CD14-positive monocyte (primary cell): ENCODE measurements around the gene PNKP. TPM values are rescaled to one million over a fixed set of nuclear protein-coding genes. Genes with fewer than 3 reads are reported as not detected.

Source experiments
- DNase-seq, 3 donors: peaks; one replicate each; pipeline ENCODE4 v3.0.0-alpha.2; 2011 to 2022
- H2AFZ ChIP-seq: 2 replicates; pipeline ENCODE4 v1.6.0; 2012; ENCODE audit warnings: mild to moderate bottlenecking, low read depth, low read length, inconsistent platforms; ENCODE audit not compliant: insufficient read depth, poor library complexity, severe bottlenecking
- H3K27ac ChIP-seq, 2 donors: 1 replicate in 1 of 2; 2 replicates in 1 of 2; pipeline ENCODE4 v1.5.1; 2012 to 2013; ENCODE audit warnings: low read length in 2 of 2, control low read depth in 1 of 2, inconsistent platforms in 1 of 2, low read depth in 1 of 2, mild to moderate bottlenecking in 1 of 2
- H3K27me3 ChIP-seq, 2 donors: one replicate each; pipeline versions ENCODE4 v1.6.0 to v1.6.1; 2011 to 2013; ENCODE audit warnings: low read length in 2 of 2; ENCODE audit not compliant: control insufficient read depth in 2 of 2, insufficient read depth in 2 of 2
- H3K36me3 ChIP-seq, 2 donors: replicated peaks in 1 of 2; 1 replicate in 1 of 2; 2 replicates in 1 of 2; pipeline versions ENCODE4 v1.5.1 to v1.6.1; 2012 to 2013; ENCODE audit warnings: low read length in 2 of 2, control low read depth in 1 of 2, inconsistent platforms in 1 of 2, mild to moderate bottlenecking in 1 of 2; ENCODE audit not compliant: insufficient read depth in 2 of 2, control insufficient read depth in 1 of 2
- H3K4me1 ChIP-seq, 2 donors: 1 replicate in 1 of 2; 2 replicates in 1 of 2; pipeline versions ENCODE4 v1.5.1 to v1.6.1; 2012 to 2013; ENCODE audit warnings: low read length in 2 of 2, control low read depth in 1 of 2, inconsistent platforms in 1 of 2, mild to moderate bottlenecking in 1 of 2, moderate library complexity in 1 of 2; ENCODE audit not compliant: insufficient read depth in 2 of 2, control insufficient read depth in 1 of 2
- H3K4me2 ChIP-seq: replicated peaks from 2 replicates; pipeline ENCODE3; 2012; ENCODE audit warnings: low read length, moderate library complexity, mild to moderate bottlenecking; ENCODE audit not compliant: poor library complexity, severe bottlenecking; ENCODE audit errors: extremely low read depth
- H3K4me3 ChIP-seq, 3 experiments: fragments of 200-600 bp in 1 of 3; sonication (generic) in 1 of 3; replicated peaks in 1 of 3; 1 replicate in 2 of 3; 2 replicates in 1 of 3; pipeline ENCODE4 v1.5.1; 2011 to 2013; ENCODE audit warnings: low read length in 3 of 3, mild to moderate bottlenecking in 3 of 3, control low read depth in 2 of 3, low read depth in 2 of 3, inconsistent platforms in 1 of 3, moderate library complexity in 1 of 3
- H3K79me2 ChIP-seq: 2 replicates; pipeline ENCODE4 v1.6.0; 2012; ENCODE audit warnings: mild to moderate bottlenecking, control low read depth, inconsistent platforms, low read length, moderate library complexity; ENCODE audit not compliant: insufficient read depth
- H3K9ac ChIP-seq: 2 replicates; pipeline ENCODE4 v1.6.0; 2017; ENCODE audit warnings: low read length, mild to moderate bottlenecking; ENCODE audit not compliant: insufficient read depth, poor library complexity, severe bottlenecking
- H3K9me3 ChIP-seq, 2 donors: replicated peaks in 1 of 2; 1 replicate in 1 of 2; 2 replicates in 1 of 2; pipeline versions ENCODE4 v1.5.1 to v1.6.1; 2012 to 2013; ENCODE audit warnings: low read length in 2 of 2, control low read depth in 1 of 2; ENCODE audit not compliant: control insufficient read depth in 1 of 2, insufficient read depth in 1 of 2
- H4K20me1 ChIP-seq: 2 replicates; pipeline ENCODE4 v1.6.0; 2012; ENCODE audit warnings: mild to moderate bottlenecking, low read length, control low read depth, moderate library complexity; ENCODE audit not compliant: insufficient read depth
- H3K27ac Mint-ChIP-seq, 7 donors: one replicate each; pipeline ENCODE4 v1.8.0; 2020; ENCODE audit warnings: mild to moderate bottlenecking in 7 of 7, mixed read lengths in 7 of 7, moderate library complexity in 6 of 7, inconsistent platforms in 2 of 7
- H3K27me3 Mint-ChIP-seq, 3 donors: one replicate each; pipeline ENCODE4 v1.8.0; 2021 to 2022; ENCODE audit warnings: low read depth in 3 of 3, mild to moderate bottlenecking in 3 of 3, mixed read lengths in 3 of 3, moderate library complexity in 3 of 3, inconsistent platforms in 1 of 3
- H3K36me3 Mint-ChIP-seq, 2 donors: one replicate each; pipeline ENCODE4 v1.8.0; 2020; ENCODE audit warnings: mixed read lengths in 2 of 2, inconsistent platforms in 1 of 2, mild to moderate bottlenecking in 1 of 2
- H3K4me1 Mint-ChIP-seq: one replicate; pipeline ENCODE4 v1.8.0; 2020; ENCODE audit warnings: mild to moderate bottlenecking, mixed read lengths
- H3K4me3 Mint-ChIP-seq, 2 donors: one replicate each; pipeline ENCODE4 v1.8.0; 2020; ENCODE audit warnings: mild to moderate bottlenecking in 2 of 2, mixed read lengths in 2 of 2, moderate library complexity in 1 of 2
- H3K9me3 Mint-ChIP-seq, 7 donors: one replicate each; pipeline ENCODE4 v1.8.0; 2020 to 2022; ENCODE audit warnings: mixed read lengths in 7 of 7, mild to moderate bottlenecking in 6 of 7, moderate library complexity in 6 of 7, inconsistent platforms in 2 of 7
- CTCF ChIP-seq: fragments of 200-600 bp; IDR thresholded peaks from one replicate; pipeline ENCODE4 v1.8.0; 2022; ENCODE audit warnings: antibody characterized with exemption, mild to moderate bottlenecking
- WGBS: methylation state at CpG from one replicate; pipeline ENCODE4 v1.1.5; 2013; ENCODE audit warnings: missing lambda C conversion rate; ENCODE audit not compliant: insufficient coverage; 5-methylcytosine and 5-hydroxymethylcytosine counted together
- intact Hi-C, 2 donors: fragments of 100-400 bp; cut with micrococcal nuclease; formaldehyde crosslinking; loops; one replicate each; pipeline versions ENCODE4 v1.15.0 to v1.15.1; 2023
- polyA plus RNA-seq, 3 donors: library from polyadenylated mRNA; depleted of rRNA in 1 of 3; unstranded in 2 of 3; stranded (reverse) in 1 of 3; fragments of 300-500 nt in 2 of 3; fragments of >200 nt in 1 of 3; fragmentation: Illumina TruSeq in 2 of 3; gene quantifications; 1 replicate in 2 of 3; 2 replicates in 1 of 3; pipeline ENCODE4 v1.2.3, GENCODE V29; 2012 to 2021

The PNKP gene
- polyA plus RNA-seq, 3 donors: 23.0 to 88.6 (median 30.2) TPM

- Histone ChIP-seq H4K20me1 (peaks cover 79% of the 10 kb centered on the region), H3K4me1 (peaks cover 0 to 2% of the 10 kb centered on the region in 2 donors)
Measured at GRCh38 chr19:49857838-49858087, 9.6 kb downstream of the PNKP start.

GRCh38 chr19:49857061-49857837, 10.1 kb downstream of the PNKP start:
- no peak overlapping the region for H3K27ac ChIP-seq
- 96% methylated on average over 23 of the region's 26 CpGs for WGBS
- no peak overlapping the region for H3K4me2 ChIP-seq
- H3K9me3 ChIP-seq: peaks cover 0 to under 1% of the 10 kb centered on the region in 2 donors
- H3K79me2 ChIP-seq: peaks cover 13% of the 10 kb centered on the region
- no peak overlapping the region for H3K4me3 ChIP-seq
- H4K20me1 ChIP-seq: peaks cover 83% of the 10 kb centered on the region
- H3K9ac ChIP-seq: no peak overlapping the region
- Mint-ChIP-seq H3K4me3 (no peak overlapping the region), H3K4me1 (peaks cover 14% of the 10 kb centered on the region), H3K36me3 (peaks cover 34 to 62% of the 10 kb centered on the region in 2 donors), H3K27ac (peak overlapping the region in 2 of 7 donors; percentile 38 to 46), H3K9me3 (peaks cover 0 to 2% (median 0%) of the 10 kb centered on the region in 7 donors), H3K27me3 (peaks cover 9 to 10% (median 9%) of the 10 kb centered on the region in 3 donors)
- H3K27me3 ChIP-seq: peaks cover 5 to 7% of the 10 kb centered on the region in 2 donors
- intact Hi-C loops: no loop called here
- peaks cover 3 to 7% of the 10 kb centered on the region in 2 donors for H3K4me1 ChIP-seq
- no peak for TF ChIP-seq CTCF
- no peak for DNase-seq
- H3K36me3 ChIP-seq: peaks cover 37 to 54% of the 10 kb centered on the region in 2 donors
- no peak overlapping the region for H2AFZ ChIP-seq

More at GRCh38 chr19:49857838-49858087, 9.6 kb downstream of the PNKP start:
- Mint-ChIP-seq H3K9me3 (no peaks in the 10 kb centered on the region), H3K36me3 (peaks cover 29 to 61% of the 10 kb centered on the region in 2 donors), H3K4me1 (peaks cover 9% of the 10 kb centered on the region), H3K27ac (peak overlapping the region in 2 of 7 donors; percentile 38 to 46), H3K4me3 (no peak overlapping the region), H3K27me3 (peaks cover 3 to 6% (median 4%) of the 10 kb centered on the region in 3 donors)
- TF ChIP-seq CTCF: no peak
- no peak for DNase-seq
- peaks cover 8% of the 10 kb centered on the region for H3K79me2 ChIP-seq
- no peak overlapping the region for H2AFZ ChIP-seq
- no peak overlapping the region for H3K9ac ChIP-seq
- H3K27me3 ChIP-seq: peaks cover 0 to 2% of the 10 kb centered on the region in 2 donors
- WGBS: 74% methylated on average over 4 of the region's 5 CpGs
- H3K36me3 ChIP-seq: peaks cover 41 to 54% of the 10 kb centered on the region in 2 donors
- H3K27ac ChIP-seq: no peak overlapping the region
- intact Hi-C loops: no loop called here
- no peak overlapping the region for H3K4me2 ChIP-seq
- H3K9me3 ChIP-seq: no peaks in the 10 kb centered on the region
- no peak overlapping the region for H3K4me3 ChIP-seq
